ENCODE measurements around the gene YAF2. TPM values are rescaled to one million over a fixed set of nuclear protein-coding genes. Genes with fewer than 3 reads are reported as not detected.
"Not testable (repeated sequence)": the region's sequence is repeated elsewhere in the genome, so short reads cannot be mapped to it uniquely, and the experiment has no call there.

Gene YAF2
- total and polyA plus RNA-seq, 5 donors = 42.6 to 93.9 (median 85.1) TPM

GRCh38 chr12:42224501-42224900, 13.5 kb downstream of the YAF2 start:
- H3K4me3 ChIP-seq (ENCODE audit: low read length); DNase-seq; intact Hi-C loops (cut with DNase I); H3K27me3 ChIP-seq (ENCODE audit: control insufficient read depth, insufficient read depth); ATAC-seq; H3K4me1 ChIP-seq (ENCODE audit: control insufficient read depth, insufficient read depth, low read length); H3K27ac ChIP-seq (ENCODE audit: low read length); H3K9me3 ChIP-seq (ENCODE audit: control insufficient read depth, low read length): not testable (repeated sequence)
- WGBS = 97% methylated on average over 5 of the region's 5 CpGs

- DNase-seq (no peak), ATAC-seq (no peak)
- no peaks in the 10 kb centered on the region for H3K27me3 ChIP-seq (ENCODE audit: control insufficient read depth, insufficient read depth)
- no peak overlapping the region for H3K4me3 ChIP-seq (ENCODE audit: low read length)
- H3K27ac ChIP-seq (ENCODE audit: low read length) = no peak overlapping the region
- 97% methylated on average over 1 of the region's 1 CpG for WGBS
- H3K9me3 ChIP-seq (ENCODE audit: control insufficient read depth, low read length) = no peaks in the 10 kb centered on the region
- intact Hi-C loops (cut with DNase I) = no loop called here
- H3K4me1 ChIP-seq (ENCODE audit: control insufficient read depth, insufficient read depth, low read length) = peaks cover 3% of the 10 kb centered on the region
These were observed 15.3 kb downstream of the YAF2 start for GRCh38 chr12:42222724-42223123.

GRCh38 chr12:42221726-42222125, 16.3 kb downstream of the YAF2 start:
- intact Hi-C loops (cut with DNase I) = no loop called here
- Histone ChIP-seq H3K9me3 (ENCODE audit: control insufficient read depth, low read length) (no peaks in the 10 kb centered on the region), H3K27me3 (ENCODE audit: control insufficient read depth, insufficient read depth) (no peaks in the 10 kb centered on the region), H3K27ac (ENCODE audit: low read length) (no peak overlapping the region), H3K4me1 (ENCODE audit: control insufficient read depth, insufficient read depth, low read length) (peaks cover 3% of the 10 kb centered on the region), H3K4me3 (ENCODE audit: low read length) (no peak overlapping the region)
- DNase-seq = no peak
- WGBS = 88% methylated on average over 2 of the region's 2 CpGs
- ATAC-seq = no peak

- H3K27ac ChIP-seq (ENCODE audit: low read length) = no peak overlapping the region
- H3K9me3 ChIP-seq (ENCODE audit: control insufficient read depth, low read length) = no peaks in the 10 kb centered on the region
- H3K4me1 ChIP-seq (ENCODE audit: control insufficient read depth, insufficient read depth, low read length) = peaks cover 10% of the 10 kb centered on the region
- ATAC-seq (no peak), DNase-seq (no peak)
- H3K27me3 ChIP-seq (ENCODE audit: control insufficient read depth, insufficient read depth) = no peaks in the 10 kb centered on the region
- intact Hi-C loops (cut with DNase I) = no loop called here
- H3K4me3 ChIP-seq (ENCODE audit: low read length) = no peak overlapping the region
These were observed 20.4 kb downstream of the YAF2 start for GRCh38 chr12:42217656-42218055.

- WGBS = 93% methylated on average over 1 of the region's 1 CpG
- Histone ChIP-seq H3K4me3 (ENCODE audit: low read length) (no peak overlapping the region), H3K9me3 (ENCODE audit: control insufficient read depth, low read length) (no peaks in the 10 kb centered on the region), H3K4me1 (ENCODE audit: control insufficient read depth, insufficient read depth, low read length) (peaks cover 10% of the 10 kb centered on the region), H3K27ac (ENCODE audit: low read length) (no peak overlapping the region), H3K27me3 (ENCODE audit: control insufficient read depth, insufficient read depth) (no peaks in the 10 kb centered on the region)
- DNase-seq = no peak
- intact Hi-C loops (cut with DNase I) = no loop called here
- no peak for ATAC-seq
These were observed 21.3 kb downstream of the YAF2 start for GRCh38 chr12:42216737-42217136.

GRCh38 chr12:42215759-42216158, 22.3 kb downstream of the YAF2 start:
- DNase-seq; intact Hi-C loops (cut with DNase I); ATAC-seq; H3K9me3 ChIP-seq (ENCODE audit: control insufficient read depth, low read length); H3K4me3 ChIP-seq (ENCODE audit: low read length); H3K27me3 ChIP-seq (ENCODE audit: control insufficient read depth, insufficient read depth); H3K27ac ChIP-seq (ENCODE audit: low read length): not testable (repeated sequence)
- peaks cover 10% of the 10 kb centered on the region for H3K4me1 ChIP-seq (ENCODE audit: control insufficient read depth, insufficient read depth, low read length)
- WGBS = 98% methylated on average over 4 of the region's 4 CpGs

- Histone ChIP-seq H3K27me3 (ENCODE audit: control insufficient read depth, insufficient read depth) (no peaks in the 10 kb centered on the region), H3K27ac (ENCODE audit: low read length) (peak overlapping the region; percentile 45), H3K9me3 (ENCODE audit: control insufficient read depth, low read length) (no peaks in the 10 kb centered on the region), H3K4me1 (ENCODE audit: control insufficient read depth, insufficient read depth, low read length) (peaks cover 7% of the 10 kb centered on the region), H3K4me3 (ENCODE audit: low read length) (no peak overlapping the region)
- peak; percentile 61 to 79 (median 65) for DNase-seq
- ATAC-seq = peak; percentile 84 to 86
- WGBS = 15% methylated on average over 2 of the region's 2 CpGs
- intact Hi-C loops (cut with DNase I) = no loop called here
These were observed 24.1 kb downstream of the YAF2 start for GRCh38 chr12:42213954-42214426.

- H3K27me3 ChIP-seq (ENCODE audit: control insufficient read depth, insufficient read depth) = no peaks in the 10 kb centered on the region
- no peak overlapping the region for H3K4me3 ChIP-seq (ENCODE audit: low read length)
- no peak for ATAC-seq
- DNase-seq = no peak
- H3K27ac ChIP-seq (ENCODE audit: low read length) = no peak overlapping the region
- 78% methylated on average over 2 of the region's 2 CpGs for WGBS
- peaks cover 7% of the 10 kb centered on the region for H3K4me1 ChIP-seq (ENCODE audit: control insufficient read depth, insufficient read depth, low read length)
- H3K9me3 ChIP-seq (ENCODE audit: control insufficient read depth, low read length) = no peaks in the 10 kb centered on the region
- intact Hi-C loops (cut with DNase I) = no loop called here
These were observed 25.0 kb downstream of the YAF2 start for GRCh38 chr12:42213023-42213422.

- no peaks in the 10 kb centered on the region for H3K9me3 ChIP-seq (ENCODE audit: control insufficient read depth, low read length)
- intact Hi-C loops (cut with DNase I) = no loop called here
- 98% methylated on average over 2 of the region's 2 CpGs for WGBS
- H3K27me3 ChIP-seq (ENCODE audit: control insufficient read depth, insufficient read depth) = no peaks in the 10 kb centered on the region
- ATAC-seq (no peak), DNase-seq (no peak)
- no peak overlapping the region for H3K27ac ChIP-seq (ENCODE audit: low read length)
- H3K4me3 ChIP-seq (ENCODE audit: low read length) = no peak overlapping the region
- peaks cover 2% of the 10 kb centered on the region for H3K4me1 ChIP-seq (ENCODE audit: control insufficient read depth, insufficient read depth, low read length)
These were observed 29.5 kb downstream of the YAF2 start for GRCh38 chr12:42208574-42208973.

GRCh38 chr12:42204819-42205218, 33.2 kb downstream of the YAF2 start:
- DNase-seq (no peak), ATAC-seq (no peak)
- Histone ChIP-seq H3K9me3 (ENCODE audit: control insufficient read depth, low read length) (no peaks in the 10 kb centered on the region), H3K27me3 (ENCODE audit: control insufficient read depth, insufficient read depth) (no peaks in the 10 kb centered on the region), H3K4me1 (ENCODE audit: control insufficient read depth, insufficient read depth, low read length) (no peaks in the 10 kb centered on the region), H3K4me3 (ENCODE audit: low read length) (no peak overlapping the region), H3K27ac (ENCODE audit: low read length) (no peak overlapping the region)
- WGBS = 99% methylated on average over 1 of the region's 1 CpG
- intact Hi-C loops (cut with DNase I) = no loop called here

- ATAC-seq = no peak
- H3K4me3 ChIP-seq (ENCODE audit: low read length) = no peak overlapping the region
- H3K27ac ChIP-seq (ENCODE audit: low read length) = no peak overlapping the region
- H3K27me3 ChIP-seq (ENCODE audit: control insufficient read depth, insufficient read depth) = no peaks in the 10 kb centered on the region
- H3K9me3 ChIP-seq (ENCODE audit: control insufficient read depth, low read length) = no peaks in the 10 kb centered on the region
- intact Hi-C loops (cut with DNase I) = no loop called here
- WGBS = 96% methylated on average over 1 of the region's 1 CpG
- no peaks in the 10 kb centered on the region for H3K4me1 ChIP-seq (ENCODE audit: control insufficient read depth, insufficient read depth, low read length)
- DNase-seq = no peak
These were observed 33.7 kb downstream of the YAF2 start for GRCh38 chr12:42204362-42204761.

- Histone ChIP-seq H3K4me3 (ENCODE audit: low read length) (no peak overlapping the region), H3K27me3 (ENCODE audit: control insufficient read depth, insufficient read depth) (no peaks in the 10 kb centered on the region), H3K27ac (ENCODE audit: low read length) (no peak overlapping the region), H3K9me3 (ENCODE audit: control insufficient read depth, low read length) (no peaks in the 10 kb centered on the region), H3K4me1 (ENCODE audit: control insufficient read depth, insufficient read depth, low read length) (no peaks in the 10 kb centered on the region)
- no peak for DNase-seq
- intact Hi-C loops (cut with DNase I) = no loop called here
- ATAC-seq = no peak
- 79% methylated on average over 2 of the region's 2 CpGs for WGBS
These were observed 37.0 kb downstream of the YAF2 start for GRCh38 chr12:42201063-42201462.
